Prostate gland (tissue), 2 donors: Measurements from ENCODE around the gene EXOC2. TPM values are rescaled to one million over a fixed set of nuclear protein-coding genes. Genes with fewer than 3 reads are reported as not detected.

ENCODE experiments used
- DNase-seq: peaks from one replicate; pipeline ENCODE4 v3.0.0-alpha.2; 2019; ENCODE audit warnings: low spot score
- H3K27ac ChIP-seq, 2 donors: fragments of 200-600 bp; sonication (generic); 2 replicates each; pipeline ENCODE4 v1.5.1; 2017 to 2019
- H3K27me3 ChIP-seq: fragments of 200-600 bp; sonication (generic); replicated peaks from 2 replicates; pipeline ENCODE4 v1.5.1; 2019; ENCODE audit not compliant: insufficient read depth
- H3K36me3 ChIP-seq, 2 donors: fragments of 200-600 bp; sonication (generic); 1 replicate in 1 of 2; 2 replicates in 1 of 2; pipeline versions ENCODE4 v1.5.1 to v1.8.1; 2017 to 2019
- H3K4me1 ChIP-seq: fragments of 200-600 bp; sonication (generic); replicated peaks from 2 replicates; pipeline ENCODE4 v1.5.1; 2019
- H3K4me3 ChIP-seq, 2 donors: fragments of 200-600 bp; sonication (generic); 2 replicates each; pipeline ENCODE4 v1.5.1; 2017 to 2019
- H3K9me3 ChIP-seq: fragments of 200-600 bp; sonication (generic); 2 replicates; pipeline ENCODE4 v1.5.1; 2017
- POLR2A ChIP-seq: fragments of 450-650 bp; IDR thresholded peaks from one replicate; pipeline ENCODE4 v1.6.1; 2016; ENCODE audit warnings: antibody characterized with exemption, mild to moderate bottlenecking
- POLR2AphosphoS5 ChIP-seq: sonication (generic); formaldehyde crosslinking; IDR thresholded peaks from one replicate; pipeline ENCODE4 v1.6.1; 2017; ENCODE audit warnings: antibody characterized with exemption
- WGBS: methylation state at CpG from one replicate; pipeline ENCODE4 v1.1.5; 2018; 5-methylcytosine and 5-hydroxymethylcytosine counted together
- intact Hi-C: fragments of 100-400 bp; cut with DNase I; formaldehyde crosslinking; loops from one replicate; pipeline ENCODE4 v1.14.2; 2022
- total RNA-seq, 2 donors: library from RNA; depleted of rRNA; stranded (reverse); fragments of >200 nt; gene quantifications; one replicate each; pipeline ENCODE4 v1.1.0, GENCODE V29; 2016
- TF ChIP-seq, protein P1 (sequence below), 4 experiments: fragments of 200-600 bp in 2 of 4; fragments of 450-650 bp in 2 of 4; sonication (generic) in 2 of 4; IDR thresholded peaks; 1 replicate in 3 of 4; 2 replicates in 1 of 4; pipeline ENCODE4 v1.5.1; 2016 to 2019; ENCODE audit warnings: antibody characterized with exemption in 4 of 4, mild to moderate bottlenecking in 2 of 4, moderate library complexity in 2 of 4

Gene EXOC2
- total RNA-seq, 2 donors from 2014 or later: 18.2 to 30.8 TPM

DNA sequence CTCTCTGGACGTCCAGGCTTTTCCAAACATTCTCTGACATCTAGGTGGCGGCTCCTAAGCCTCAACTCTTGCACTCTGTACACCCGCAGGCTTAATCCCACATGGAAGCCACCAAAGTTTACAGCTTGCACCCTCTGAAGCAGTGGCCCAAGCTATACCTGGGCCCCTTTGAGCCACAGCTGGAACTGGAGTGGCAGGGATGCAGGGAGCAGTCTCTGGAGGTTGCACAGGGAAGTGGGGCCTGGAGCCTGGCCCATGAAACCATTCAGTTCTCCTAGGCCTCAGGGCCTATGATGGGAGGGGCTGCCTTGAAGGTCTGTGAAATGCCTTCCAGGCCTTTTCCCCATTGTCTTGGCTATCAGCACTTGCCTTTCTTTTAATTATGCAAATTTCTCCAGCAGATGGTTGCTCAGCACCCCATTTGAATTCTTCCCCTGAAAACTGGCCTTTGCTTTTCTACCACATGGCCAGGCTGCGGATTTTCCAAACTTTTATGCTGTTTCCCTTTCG, 236.5 kb downstream of the EXOC2 start:
- Histone ChIP-seq H3K27me3 (no peaks in the 10 kb centered on the region), H3K4me1 (no peaks in the 10 kb centered on the region), H3K27ac (no peak overlapping the region), H3K9me3 (no peaks in the 10 kb centered on the region), H3K4me3 (no peak overlapping the region), H3K36me3 (no peaks in the 10 kb centered on the region)
- no peak for DNase-seq
- TF ChIP-seq POLR2AphosphoS5 (no peak), POLR2A (no peak)
- TF ChIP-seq, protein P1, sequence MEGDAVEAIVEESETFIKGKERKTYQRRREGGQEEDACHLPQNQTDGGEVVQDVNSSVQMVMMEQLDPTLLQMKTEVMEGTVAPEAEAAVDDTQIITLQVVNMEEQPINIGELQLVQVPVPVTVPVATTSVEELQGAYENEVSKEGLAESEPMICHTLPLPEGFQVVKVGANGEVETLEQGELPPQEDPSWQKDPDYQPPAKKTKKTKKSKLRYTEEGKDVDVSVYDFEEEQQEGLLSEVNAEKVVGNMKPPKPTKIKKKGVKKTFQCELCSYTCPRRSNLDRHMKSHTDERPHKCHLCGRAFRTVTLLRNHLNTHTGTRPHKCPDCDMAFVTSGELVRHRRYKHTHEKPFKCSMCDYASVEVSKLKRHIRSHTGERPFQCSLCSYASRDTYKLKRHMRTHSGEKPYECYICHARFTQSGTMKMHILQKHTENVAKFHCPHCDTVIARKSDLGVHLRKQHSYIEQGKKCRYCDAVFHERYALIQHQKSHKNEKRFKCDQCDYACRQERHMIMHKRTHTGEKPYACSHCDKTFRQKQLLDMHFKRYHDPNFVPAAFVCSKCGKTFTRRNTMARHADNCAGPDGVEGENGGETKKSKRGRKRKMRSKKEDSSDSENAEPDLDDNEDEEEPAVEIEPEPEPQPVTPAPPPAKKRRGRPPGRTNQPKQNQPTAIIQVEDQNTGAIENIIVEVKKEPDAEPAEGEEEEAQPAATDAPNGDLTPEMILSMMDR (IDR thresholded peaks at IDR 0.05): no peak
- intact Hi-C loops: no loop called here
- WGBS: 98% methylated on average over 5 of the region's 5 CpGs

- Histone ChIP-seq H3K4me1 (no peaks in the 10 kb centered on the region), H3K4me3 (no peak overlapping the region), H3K27me3 (no peaks in the 10 kb centered on the region), H3K36me3 (no peaks in the 10 kb centered on the region), H3K9me3 (no peaks in the 10 kb centered on the region), H3K27ac (no peak overlapping the region)
- WGBS: 91% methylated on average over 8 of the region's 8 CpGs
- no peak for DNase-seq
- TF ChIP-seq, protein P1 (IDR thresholded peaks at IDR 0.05): no peak
- TF ChIP-seq POLR2A (no peak), POLR2AphosphoS5 (no peak)
- intact Hi-C loops: no loop called here
Measured at GRCh38 chr6:455835-456234, 237.1 kb downstream of the EXOC2 start.

- 88% methylated on average over 11 of the region's 11 CpGs for WGBS
- intact Hi-C loops: no loop called here
Measured at GRCh38 chr6:455006-455585, 237.8 kb downstream of the EXOC2 start.

DNA sequence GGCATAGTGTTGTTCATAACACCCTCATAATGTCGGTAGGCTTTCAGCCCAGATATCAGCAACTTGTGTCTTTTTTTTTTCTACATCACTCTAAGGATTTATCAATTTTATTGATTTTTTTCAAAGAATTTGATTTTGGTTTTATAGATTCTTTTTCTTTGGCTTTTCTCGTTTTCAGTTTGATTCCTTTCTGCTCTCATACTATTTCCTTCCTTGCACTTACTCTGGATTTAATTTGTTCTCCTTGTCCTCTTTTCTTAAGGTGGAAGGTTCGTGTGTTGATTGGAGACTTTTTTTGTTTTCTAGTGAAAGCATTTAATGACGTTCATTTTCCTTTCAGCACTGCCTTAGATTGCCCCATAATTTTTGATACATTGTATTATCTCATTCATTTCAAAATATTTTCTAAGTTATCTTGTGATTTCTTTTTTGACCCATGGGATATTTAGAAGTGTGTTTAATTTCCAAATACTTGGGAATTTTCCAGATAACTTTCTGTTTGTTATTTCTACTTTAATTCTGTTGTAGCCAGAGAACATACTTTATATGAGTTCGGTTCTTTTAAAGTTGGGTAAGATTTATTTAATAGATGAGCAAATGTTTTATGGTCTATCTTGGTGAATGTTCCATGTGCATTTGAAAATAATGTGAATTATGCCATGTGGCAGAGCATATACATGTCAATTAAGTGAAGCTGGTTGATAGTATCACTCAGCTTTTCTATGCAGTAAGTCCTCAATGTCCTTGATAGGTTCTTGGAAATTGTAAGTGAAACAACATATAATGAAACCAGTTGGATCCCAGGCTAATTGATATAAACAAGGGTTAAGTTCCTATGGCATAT, 238.6 kb downstream of the EXOC2 start:
- H3K4me3 ChIP-seq: no peak overlapping the region
- TF ChIP-seq, protein P1 (IDR thresholded peaks at IDR 0.05): no peak
- TF ChIP-seq POLR2AphosphoS5 (no peak), POLR2A (no peak)
- H3K4me1 ChIP-seq: no peaks in the 10 kb centered on the region
- no peak overlapping the region for H3K27ac ChIP-seq
- DNase-seq: no peak
- no peaks in the 10 kb centered on the region for H3K27me3 ChIP-seq
- no peaks in the 10 kb centered on the region for H3K9me3 ChIP-seq
- H3K36me3 ChIP-seq: no peaks in the 10 kb centered on the region
- intact Hi-C loops: no loop called here
- 53% methylated on average over 5 of the region's 5 CpGs for WGBS

More at GRCh38 chr6:455006-455585, 237.8 kb downstream of the EXOC2 start:
- H3K36me3 ChIP-seq: no peaks in the 10 kb centered on the region
- no peak for DNase-seq
- no peaks in the 10 kb centered on the region for H3K27me3 ChIP-seq
- H3K27ac ChIP-seq: no peak overlapping the region
- no peaks in the 10 kb centered on the region for H3K9me3 ChIP-seq
- no peak overlapping the region for H3K4me3 ChIP-seq
- no peaks in the 10 kb centered on the region for H3K4me1 ChIP-seq
- TF ChIP-seq POLR2AphosphoS5 (no peak), POLR2A (no peak)
- TF ChIP-seq, protein P1 (IDR thresholded peaks at IDR 0.05): no peak

GRCh38 chr6:453152-453551, 239.8 kb downstream of the EXOC2 start:
- Histone ChIP-seq H3K27me3 (no peaks in the 10 kb centered on the region), H3K27ac (no peak overlapping the region), H3K4me1 (no peaks in the 10 kb centered on the region), H3K9me3 (no peaks in the 10 kb centered on the region), H3K36me3 (no peaks in the 10 kb centered on the region), H3K4me3 (no peak overlapping the region)
- TF ChIP-seq, protein P1 (IDR thresholded peaks at IDR 0.05): no peak
- TF ChIP-seq POLR2AphosphoS5: no peak
- TF ChIP-seq POLR2A: no peak
- intact Hi-C loops: no loop called here
- WGBS: 58% methylated on average over 13 of the region's 13 CpGs
- no peak for DNase-seq
